COLO668 (cell line): Measurements from ENCODE around the gene CACNA1D.
"Not testable (repeated sequence)": the region's sequence is repeated elsewhere in the genome, so short reads cannot be mapped to it uniquely, and the experiment has no call there.

Experiments
- DNase-seq: peaks from one replicate; lab custom pipeline; 2025; ENCODE audit not compliant: unreplicated experiment; lab: John Stamatoyannopoulos, UW

CACNA1D gene

GRCh38 chr3:53646723-53647122 is 152.3 kb downstream of the CACNA1D start:
- no peak for DNase-seq

- no peak for DNase-seq
Observed at GRCh38 chr3:53649816-53650215, 155.4 kb downstream of the CACNA1D start.

- DNase-seq, result no peak
Observed at GRCh38 chr3:53650424-53650823, 156.0 kb downstream of the CACNA1D start.

GRCh38 chr3:53650928-53651661 is 156.7 kb downstream of the CACNA1D start:
- DNase-seq, result no peak

- DNase-seq, result no peak
Observed at GRCh38 chr3:53651927-53652326, 157.5 kb downstream of the CACNA1D start.

- DNase-seq, result no peak
Observed at GRCh38 chr3:53657651-53658050, 163.2 kb downstream of the CACNA1D start.

GRCh38 chr3:53658613-53659193 is 164.3 kb downstream of the CACNA1D start:
- no peak for DNase-seq

GRCh38 chr3:53659996-53660395 is 165.6 kb downstream of the CACNA1D start:
- no peak for DNase-seq

- DNase-seq, result no peak
Observed at GRCh38 chr3:53661480-53661879, 167.1 kb downstream of the CACNA1D start.

GRCh38 chr3:53664812-53665211 is 170.4 kb downstream of the CACNA1D start:
- not testable (repeated sequence) for DNase-seq

- no peak for DNase-seq
Observed at GRCh38 chr3:53665608-53666425, 171.4 kb downstream of the CACNA1D start.

GRCh38 chr3:53668872-53669271 is 174.5 kb downstream of the CACNA1D start:
- DNase-seq, result no peak

- no peak for DNase-seq
Observed at GRCh38 chr3:53670721-53671120, 176.3 kb downstream of the CACNA1D start.

GRCh38 chr3:53671192-53671960 is 177.0 kb downstream of the CACNA1D start:
- no peak for DNase-seq

- no peak for DNase-seq
Observed at GRCh38 chr3:53671961-53672299, 177.5 kb downstream of the CACNA1D start.

GRCh38 chr3:53672981-53673380 is 178.6 kb downstream of the CACNA1D start:
- no peak for DNase-seq

GRCh38 chr3:53673722-53674350 is 179.4 kb downstream of the CACNA1D start:
- DNase-seq, result no peak

GRCh38 chr3:53674582-53674981 is 180.2 kb downstream of the CACNA1D start:
- DNase-seq, result no peak

- no peak for DNase-seq
Observed at GRCh38 chr3:53675022-53675697, 180.7 kb downstream of the CACNA1D start.

GRCh38 chr3:53675942-53676341 is 181.5 kb downstream of the CACNA1D start:
- DNase-seq, result no peak
